Measurements from ENCODE around the gene PLA2G4F.

Gene PLA2G4F

GRCh38 chr15:42111924-42112323 lies 44.5 kb downstream of the PLA2G4F start:
- no peak for DNase-seq (ENCODE audit: low read depth)
- TF ChIP-seq, protein P1, sequence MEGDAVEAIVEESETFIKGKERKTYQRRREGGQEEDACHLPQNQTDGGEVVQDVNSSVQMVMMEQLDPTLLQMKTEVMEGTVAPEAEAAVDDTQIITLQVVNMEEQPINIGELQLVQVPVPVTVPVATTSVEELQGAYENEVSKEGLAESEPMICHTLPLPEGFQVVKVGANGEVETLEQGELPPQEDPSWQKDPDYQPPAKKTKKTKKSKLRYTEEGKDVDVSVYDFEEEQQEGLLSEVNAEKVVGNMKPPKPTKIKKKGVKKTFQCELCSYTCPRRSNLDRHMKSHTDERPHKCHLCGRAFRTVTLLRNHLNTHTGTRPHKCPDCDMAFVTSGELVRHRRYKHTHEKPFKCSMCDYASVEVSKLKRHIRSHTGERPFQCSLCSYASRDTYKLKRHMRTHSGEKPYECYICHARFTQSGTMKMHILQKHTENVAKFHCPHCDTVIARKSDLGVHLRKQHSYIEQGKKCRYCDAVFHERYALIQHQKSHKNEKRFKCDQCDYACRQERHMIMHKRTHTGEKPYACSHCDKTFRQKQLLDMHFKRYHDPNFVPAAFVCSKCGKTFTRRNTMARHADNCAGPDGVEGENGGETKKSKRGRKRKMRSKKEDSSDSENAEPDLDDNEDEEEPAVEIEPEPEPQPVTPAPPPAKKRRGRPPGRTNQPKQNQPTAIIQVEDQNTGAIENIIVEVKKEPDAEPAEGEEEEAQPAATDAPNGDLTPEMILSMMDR (IDR thresholded peaks at IDR 0.05; ENCODE audit: low read depth, low read length, missing control alignments): no peak

DNA sequence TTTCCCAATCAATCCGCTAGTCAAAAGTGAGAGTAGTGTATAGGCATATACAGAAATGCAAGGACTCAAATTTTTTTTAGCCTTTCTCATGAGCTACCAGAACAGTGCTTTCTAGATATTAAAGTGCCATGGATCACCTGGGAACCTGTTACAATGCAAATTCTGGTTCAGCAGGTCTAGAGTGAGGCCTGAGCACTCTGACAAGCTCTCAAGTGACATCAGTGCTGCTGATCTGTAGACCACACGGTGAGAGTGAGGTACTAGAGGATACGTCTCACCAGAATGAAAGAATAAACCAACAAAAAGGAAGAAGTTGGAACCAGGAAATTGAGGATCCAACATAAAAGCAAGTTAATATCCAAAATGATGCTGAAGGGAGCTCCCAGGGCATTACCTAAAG lies 46.1 kb downstream of the PLA2G4F start:
- TF ChIP-seq, protein P1 (IDR thresholded peaks at IDR 0.05; ENCODE audit: low read depth, low read length, missing control alignments): no peak
- no peak for DNase-seq (ENCODE audit: low read depth)
- H3K4me3 ChIP-seq (ENCODE audit: low read depth, low read length): no peak overlapping the region

More at GRCh38 chr15:42111924-42112323, 44.5 kb downstream of the PLA2G4F start:
- no peak overlapping the region for H3K4me3 ChIP-seq (ENCODE audit: low read depth, low read length)

DNA sequence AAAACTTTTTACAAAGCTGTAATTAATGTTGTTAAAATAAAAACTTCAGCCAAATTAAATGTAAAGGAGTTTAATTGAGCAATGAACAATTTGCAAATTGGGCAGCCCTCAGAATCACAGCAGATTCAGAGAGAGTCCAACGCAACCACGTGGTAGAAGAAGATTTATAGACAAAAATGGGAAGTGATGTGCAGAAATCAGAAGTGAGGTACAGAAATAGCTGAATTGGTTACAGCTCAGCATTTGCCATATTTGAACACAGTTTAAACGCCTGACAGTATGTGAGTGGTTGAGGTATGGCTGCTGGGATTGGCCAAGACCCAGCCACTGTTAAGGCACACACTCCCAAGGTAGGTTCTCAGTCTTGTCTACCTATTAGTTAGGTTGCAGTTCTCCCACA lies 47.6 kb downstream of the PLA2G4F start:
- TF ChIP-seq, protein P1 (IDR thresholded peaks at IDR 0.05; ENCODE audit: low read depth, low read length, missing control alignments): no peak
- H3K4me3 ChIP-seq (ENCODE audit: low read depth, low read length): no peak overlapping the region
- no peak for DNase-seq (ENCODE audit: low read depth)

DNA sequence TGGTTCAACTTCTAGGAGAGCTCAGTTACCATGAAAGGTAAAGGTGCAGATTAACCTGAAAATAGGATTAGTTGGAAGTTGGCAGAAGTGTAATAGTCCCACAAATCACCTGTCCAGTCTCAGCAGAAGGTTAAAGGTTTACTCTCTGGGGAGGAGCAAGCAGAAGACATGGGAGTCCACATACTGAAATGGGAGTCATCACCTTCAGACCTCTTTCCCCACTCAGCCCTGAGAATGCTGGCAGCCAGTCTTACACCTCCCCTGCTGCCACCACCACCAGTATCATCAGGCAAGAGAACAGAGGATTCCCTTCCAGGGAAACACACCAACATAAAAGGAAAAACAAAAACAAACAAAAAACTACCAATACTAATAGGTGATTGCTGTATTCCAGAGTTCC lies 48.2 kb downstream of the PLA2G4F start:
- TF ChIP-seq, protein P1 (IDR thresholded peaks at IDR 0.05; ENCODE audit: low read depth, low read length, missing control alignments): no peak
- DNase-seq (ENCODE audit: low read depth): no peak
- no peak overlapping the region for H3K4me3 ChIP-seq (ENCODE audit: low read depth, low read length)

DNA sequence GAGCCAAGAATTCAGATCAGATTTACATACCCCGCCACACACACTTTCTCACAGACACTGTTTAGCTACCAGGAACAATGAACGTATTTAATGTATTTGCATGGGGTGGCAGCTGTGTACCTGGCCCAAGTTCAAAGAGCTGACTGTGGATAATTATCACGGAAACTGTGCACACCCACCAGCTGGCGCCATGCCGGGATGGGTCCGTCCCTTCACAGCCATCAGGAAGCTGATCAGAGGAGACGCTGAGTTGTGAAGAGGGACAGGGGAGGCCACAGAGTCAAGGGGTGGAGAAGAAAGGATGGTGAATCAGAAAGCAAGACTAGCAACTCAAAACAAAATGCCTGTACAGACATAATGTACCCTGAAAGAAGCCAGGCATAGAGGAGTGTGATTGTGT lies 49.0 kb downstream of the PLA2G4F start:
- no peak overlapping the region for H3K4me3 ChIP-seq (ENCODE audit: low read depth, low read length)
- DNase-seq (ENCODE audit: low read depth): no peak

GRCh38 chr15:42106288-42106687 lies 50.1 kb downstream of the PLA2G4F start:
- no peak for DNase-seq (ENCODE audit: low read depth)
- H3K4me3 ChIP-seq (ENCODE audit: low read depth, low read length): no peak overlapping the region
- TF ChIP-seq, protein P1 (IDR thresholded peaks at IDR 0.05; ENCODE audit: low read depth, low read length, missing control alignments): no peak

More for the DNA sequence above, 49.0 kb downstream of the PLA2G4F start:
- TF ChIP-seq, protein P1 (IDR thresholded peaks at IDR 0.05; ENCODE audit: low read depth, low read length, missing control alignments): no peak

DNA sequence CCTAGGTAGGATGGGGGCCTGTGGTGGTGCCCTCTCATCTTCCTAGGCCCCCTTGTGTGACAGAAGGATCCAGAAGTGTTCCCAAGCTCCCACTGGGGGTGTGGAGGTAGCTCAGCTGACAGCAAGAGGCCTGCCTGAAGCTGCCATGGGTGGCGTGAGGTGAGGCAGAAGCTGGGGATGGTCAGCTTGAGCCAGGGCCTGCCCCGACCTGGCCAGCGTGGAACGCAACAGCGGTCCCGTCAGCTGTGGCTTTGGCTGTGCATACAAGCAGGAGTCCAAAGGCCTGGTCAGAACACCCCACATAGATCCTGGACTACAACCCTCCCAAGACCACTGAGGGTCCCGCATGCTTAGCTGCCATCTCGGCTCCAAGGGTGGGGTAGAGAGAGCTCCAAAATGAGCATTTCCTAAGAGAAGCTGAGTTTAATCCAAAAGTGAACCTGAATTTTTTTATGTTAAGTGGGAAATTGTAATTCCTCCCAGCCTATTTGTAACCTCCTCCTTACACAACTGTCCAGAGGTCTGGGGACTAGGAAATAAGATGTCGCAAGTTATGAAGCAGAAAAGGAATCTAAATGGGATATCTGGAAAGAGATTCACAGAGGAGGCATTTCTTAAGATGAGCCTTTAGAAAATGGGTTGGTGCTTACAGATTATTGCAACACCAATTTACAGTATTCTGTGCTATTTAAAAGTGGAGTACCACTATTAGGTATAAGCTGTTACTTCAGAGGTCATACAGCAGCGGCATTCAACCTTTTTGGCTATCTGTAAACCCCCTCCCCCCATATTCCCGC lies 52.1 kb downstream of the PLA2G4F start:
- TF ChIP-seq, protein P1 (IDR thresholded peaks at IDR 0.05; ENCODE audit: low read depth, low read length, missing control alignments): no peak
- H3K4me3 ChIP-seq (ENCODE audit: low read depth, low read length): no peak overlapping the region
- no peak for DNase-seq (ENCODE audit: low read depth)
